Hepatic stellate cell (primary cell): Measurements from ENCODE around the gene TAS2R19.

ENCODE experiments used
- DNase-seq: peaks from one replicate; pipeline ENCODE4 v3.0.0; 2011; ENCODE audit warnings: low spot score

Gene TAS2R19

GRCh38 chr12:10989107-10989506 is 33.3 kb downstream of the TAS2R19 start:
- DNase-seq, result no peak

DNA sequence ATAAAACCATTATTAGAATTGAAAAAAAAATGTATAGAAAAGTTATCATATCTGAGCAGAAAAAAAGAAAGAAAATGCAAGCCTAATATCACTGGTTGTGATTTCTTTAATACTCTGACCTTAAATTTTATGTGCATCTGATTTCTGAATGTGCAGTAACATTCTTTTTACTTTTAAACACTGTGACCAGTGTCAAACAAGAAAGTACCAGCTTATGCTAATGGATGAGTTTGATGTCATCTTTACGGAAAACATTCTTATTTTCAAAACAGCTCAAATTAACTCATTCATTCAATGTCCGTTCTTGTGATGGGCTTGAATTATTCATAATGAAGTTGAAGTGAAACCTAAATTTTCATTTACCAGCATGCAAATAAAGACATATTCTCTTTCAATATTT is 35.6 kb downstream of the TAS2R19 start, which contains the start of gene TAS2R50:
TSS of gene TAS2R50 (minus strand) at position 101 of the 400 bp plus-strand sequence. CDS start at position 49, 52 bp downstream.
- DNase-seq, result no peak

DNA sequence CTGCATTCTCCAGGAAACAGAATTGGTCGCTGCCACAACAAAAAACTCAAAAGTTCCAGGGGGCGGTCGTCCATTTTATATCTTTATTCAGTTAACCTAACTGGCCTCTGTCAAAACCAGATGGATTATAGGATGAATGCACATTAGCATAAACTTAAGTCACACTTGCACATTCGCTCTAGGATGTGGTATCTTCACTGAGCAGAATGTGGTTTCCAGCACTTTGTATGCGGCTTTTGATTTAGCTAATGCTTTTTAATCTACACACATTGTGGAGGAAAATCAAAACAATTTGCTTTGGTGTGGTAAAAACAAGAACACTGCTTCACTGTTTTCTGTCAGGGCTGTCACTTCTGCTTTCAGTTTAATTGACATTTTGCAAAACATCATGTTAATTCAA is 40.2 kb downstream of the TAS2R19 start:
- no peak for DNase-seq

DNA sequence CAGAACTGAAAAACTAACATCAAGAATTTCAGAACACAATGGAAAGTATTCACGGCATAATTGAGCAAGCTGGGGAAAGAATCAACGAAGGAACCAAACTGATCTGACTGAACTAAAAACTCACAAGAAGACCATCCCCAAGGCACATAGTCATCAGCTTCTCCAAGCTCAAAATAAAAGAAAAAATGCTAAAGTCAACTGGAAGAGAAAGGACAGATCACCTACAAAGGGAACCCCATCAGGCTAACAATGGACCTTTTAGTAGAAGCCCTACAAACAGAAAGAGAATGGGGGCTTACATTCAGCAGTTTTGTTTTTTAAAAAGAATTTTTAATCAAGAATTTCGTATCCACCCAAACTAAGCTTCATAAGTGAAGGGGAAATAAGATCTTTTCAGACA is 47.5 kb downstream of the TAS2R19 start:
- DNase-seq, result no peak
